Activated CD4-positive, alpha-beta memory T cell treated with anti-CD3 and anti-CD28 coated beads for 36 hours (primary cell): ENCODE data around the gene GREB1. TPM values are rescaled to one million over a fixed set of nuclear protein-coding genes. Genes with fewer than 3 reads are reported as not detected.

Experiments
- CTCF ChIA-PET: fragments of 350-600 bp; sonication (Branson Sonifier 250); formaldehyde crosslinking; loops from one replicate; lab custom pipeline; 2021; ENCODE audit warnings: antibody characterized with exemption, inconsistent platforms; lab: Charles Lee
- POLR2A ChIA-PET: fragments of 350-600 bp; sonication (Branson Sonifier 250); formaldehyde crosslinking; loops from one replicate; lab custom pipeline; 2021; ENCODE audit warnings: antibody characterized with exemption; lab: Charles Lee
- DNase-seq: peaks from one replicate; pipeline ENCODE4 v3.0.0-alpha.2; 2020
- H3K27ac Mint-ChIP-seq: one replicate; pipeline ENCODE4 v1.8.0; 2021; ENCODE audit warnings: mixed read lengths
- H3K27me3 Mint-ChIP-seq: one replicate; pipeline ENCODE4 v1.8.0; 2021; ENCODE audit warnings: mixed read lengths
- H3K36me3 Mint-ChIP-seq: one replicate; pipeline ENCODE4 v1.8.0; 2021; ENCODE audit warnings: mixed read lengths
- H3K4me1 Mint-ChIP-seq: one replicate; pipeline ENCODE4 v1.8.0; 2021; ENCODE audit warnings: low read depth, mixed read lengths
- H3K4me3 Mint-ChIP-seq: one replicate; pipeline ENCODE4 v1.8.0; 2021; ENCODE audit warnings: mild to moderate bottlenecking, mixed read lengths
- H3K9me3 Mint-ChIP-seq: one replicate; pipeline ENCODE4 v1.8.0; 2021; ENCODE audit warnings: mixed read lengths
- intact Hi-C: fragments of 100-400 bp; cut with micrococcal nuclease; formaldehyde crosslinking; loops from one replicate; pipeline ENCODE4 v1.15.1; 2023
- total RNA-seq, 2 experiments: library from RNA; stranded (reverse); gene quantifications; one replicate each; pipeline ENCODE4 v1.2.3, GENCODE V29; 2021

The GREB1 gene
- total RNA-seq, 2 experiments from 2014 or later: 0.29 to 0.81 TPM

DNA sequence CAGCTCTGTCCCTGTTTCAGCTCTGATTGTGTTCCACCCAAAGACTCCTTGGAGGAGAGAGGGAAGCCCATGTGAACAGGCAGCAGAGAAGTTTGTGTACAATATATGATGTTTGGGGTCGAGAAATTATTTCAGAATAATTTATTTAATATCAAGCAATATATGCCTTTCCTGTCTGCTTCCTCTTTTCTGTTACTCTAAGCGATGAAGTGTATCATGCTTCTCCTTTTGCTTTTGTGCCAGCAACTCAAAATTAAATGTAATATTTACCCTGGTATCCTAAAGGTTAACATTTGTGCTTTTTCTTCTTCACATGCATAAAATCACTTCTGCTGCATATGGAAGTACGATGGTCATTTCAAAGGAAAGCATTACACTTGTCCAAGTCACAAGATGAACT, 138.6 kb downstream of the GREB1 start:
- intact Hi-C loops: no loop called here
- CTCF ChIA-PET: no interaction called here

DNA sequence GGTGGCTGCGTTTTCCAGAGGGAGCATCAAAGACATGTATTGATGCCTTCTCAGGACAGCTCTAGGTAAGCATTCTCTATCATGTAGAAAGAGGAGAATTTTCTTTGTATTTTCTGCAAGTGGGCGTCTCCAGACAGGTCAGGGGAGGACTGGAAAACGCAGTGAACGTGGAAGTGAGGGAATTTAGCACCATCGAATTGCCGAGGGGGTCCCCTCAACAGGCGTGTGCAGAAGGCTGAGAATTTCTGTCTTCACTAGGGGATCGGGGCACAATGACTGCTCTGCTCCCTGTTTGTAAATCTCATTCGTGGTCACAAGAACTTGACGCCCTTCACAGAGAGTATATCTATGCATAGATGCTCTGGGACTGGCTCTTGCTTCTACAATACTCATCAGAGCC, 141.1 kb downstream of the GREB1 start:
- intact Hi-C loops: no loop called here
- H3K27ac Mint-ChIP-seq: no peak overlapping the region
- CTCF ChIA-PET: no interaction called here
- H3K4me3 Mint-ChIP-seq: no peak overlapping the region
- H3K36me3 Mint-ChIP-seq: no peaks in the 10 kb centered on the region
- H3K4me1 Mint-ChIP-seq: peaks cover 5% of the 10 kb centered on the region
- no peaks in the 10 kb centered on the region for H3K9me3 Mint-ChIP-seq
- no peak for DNase-seq
- H3K27me3 Mint-ChIP-seq: peaks cover 41% of the 10 kb centered on the region
- POLR2A ChIA-PET: no interaction called here

More for the DNA sequence above, 138.6 kb downstream of the GREB1 start:
- peaks cover 5% of the 10 kb centered on the region for H3K4me1 Mint-ChIP-seq
- H3K27ac Mint-ChIP-seq: no peak overlapping the region
- peaks cover 43% of the 10 kb centered on the region for H3K27me3 Mint-ChIP-seq
- no peak overlapping the region for H3K4me3 Mint-ChIP-seq
- H3K36me3 Mint-ChIP-seq: no peaks in the 10 kb centered on the region
- POLR2A ChIA-PET: no interaction called here
- DNase-seq: no peak
- no peaks in the 10 kb centered on the region for H3K9me3 Mint-ChIP-seq

DNA sequence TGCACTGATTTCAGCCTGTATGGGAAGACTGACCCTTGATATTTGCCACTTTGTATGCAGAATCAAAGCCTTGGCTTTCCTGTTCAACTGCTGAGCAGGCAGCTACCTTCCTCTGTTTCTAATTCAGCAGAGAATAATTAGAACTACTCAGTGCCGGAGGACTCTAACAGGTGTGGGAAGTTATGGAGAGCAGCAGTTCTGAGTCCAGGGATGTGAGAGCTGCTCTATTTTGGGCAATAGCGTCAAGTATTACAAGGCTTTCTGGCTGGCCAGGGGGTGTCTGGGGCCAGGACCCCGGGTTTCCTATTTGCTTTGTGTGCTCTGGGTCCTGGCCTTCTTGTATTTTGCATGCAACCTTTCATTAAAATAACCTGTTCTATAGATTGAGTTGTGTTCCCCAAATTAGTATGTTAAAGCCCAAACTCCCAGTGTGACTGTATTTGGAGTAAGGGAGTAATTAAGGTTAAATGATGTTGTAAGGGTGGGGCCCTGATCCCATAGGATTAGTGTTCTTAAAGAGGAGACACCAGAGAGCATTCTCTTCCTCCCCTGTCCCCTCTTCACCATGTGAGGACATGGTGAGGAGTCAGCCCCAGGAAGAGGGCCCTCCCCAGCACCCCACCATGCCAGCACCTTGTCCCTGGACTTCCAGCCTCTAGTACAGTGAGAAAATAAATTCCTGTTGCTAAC, 141.7 kb downstream of the GREB1 start:
- no peaks in the 10 kb centered on the region for H3K4me1 Mint-ChIP-seq
- H3K27me3 Mint-ChIP-seq: peaks cover 36% of the 10 kb centered on the region
- ChIA-PET POLR2A (no interaction called here), CTCF (no interaction called here)
- no peaks in the 10 kb centered on the region for H3K9me3 Mint-ChIP-seq
- no peak for DNase-seq
- intact Hi-C loops: no loop called here
- H3K27ac Mint-ChIP-seq: no peak overlapping the region
- H3K36me3 Mint-ChIP-seq: no peaks in the 10 kb centered on the region
- H3K4me3 Mint-ChIP-seq: no peak overlapping the region

DNA sequence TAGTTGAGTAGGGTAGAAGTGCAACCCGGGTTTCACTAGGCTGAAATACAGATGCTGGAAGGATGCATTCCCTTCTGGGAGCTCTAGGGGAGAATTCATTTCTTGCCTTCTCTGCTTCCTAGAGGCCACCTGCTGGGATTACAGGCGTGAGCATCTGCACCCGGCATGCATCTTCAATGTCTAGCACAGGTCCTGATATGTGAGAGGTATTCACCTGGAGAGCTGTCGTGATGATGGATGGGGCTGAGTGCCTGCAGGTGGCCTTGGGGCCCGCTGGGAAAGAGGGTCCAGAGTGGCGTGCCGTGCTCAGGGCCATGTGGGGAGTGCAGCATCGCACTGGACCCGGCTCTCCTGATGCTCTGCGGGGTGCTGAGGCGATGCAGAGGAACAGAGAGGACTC, 142.8 kb downstream of the GREB1 start:
- POLR2A ChIA-PET: no interaction called here
- H3K27ac Mint-ChIP-seq: no peak overlapping the region

DNA sequence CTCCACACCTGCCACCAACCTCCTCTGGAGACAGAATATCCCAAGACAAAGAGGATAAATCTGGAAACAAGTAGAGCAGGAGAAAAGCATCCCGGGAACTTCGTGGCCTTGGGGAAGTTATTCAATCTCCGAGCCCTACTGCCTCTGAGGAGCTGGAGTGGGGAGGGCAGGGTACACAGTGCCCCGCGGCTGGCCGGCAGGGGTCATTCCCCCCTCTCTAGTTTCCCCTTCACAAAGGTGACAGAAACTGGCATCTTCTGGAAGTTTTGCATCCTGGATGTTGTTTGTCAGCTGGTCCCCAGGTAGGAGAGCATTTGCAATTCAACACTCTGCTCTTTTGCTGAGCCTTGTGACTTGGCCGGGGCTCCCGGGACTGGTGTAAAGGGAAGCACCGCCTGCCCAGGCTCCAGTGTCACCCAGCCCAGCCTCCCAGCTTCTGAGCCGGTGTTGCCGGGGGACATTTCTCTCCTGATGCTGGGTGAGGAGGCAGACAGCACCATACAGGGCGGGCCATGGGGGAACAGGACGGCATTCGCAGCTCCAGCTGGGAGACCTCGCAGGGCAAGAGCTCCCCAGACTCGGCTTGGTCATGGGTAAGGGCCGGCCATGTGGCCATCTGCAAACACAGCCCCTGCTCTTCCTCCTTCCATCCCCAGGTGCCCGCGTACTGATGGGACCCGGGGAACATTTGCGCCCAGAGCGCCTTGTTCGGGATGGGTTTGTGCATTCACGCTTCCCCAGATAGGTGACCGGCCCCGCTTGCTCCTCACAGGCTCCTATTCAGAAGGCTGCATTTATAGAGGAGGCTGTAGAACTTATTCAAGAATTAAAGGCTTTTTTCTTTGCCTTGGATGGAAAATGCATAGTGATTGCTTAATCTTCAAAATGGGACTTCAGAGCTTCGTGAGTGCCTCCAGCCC, 143.6 kb downstream of the GREB1 start:
- peaks cover 34% of the 10 kb centered on the region for H3K27me3 Mint-ChIP-seq
- DNase-seq: no peak
- peaks cover 3% of the 10 kb centered on the region for H3K4me1 Mint-ChIP-seq
- POLR2A ChIA-PET: no interaction called here
- no peaks in the 10 kb centered on the region for H3K9me3 Mint-ChIP-seq
- H3K36me3 Mint-ChIP-seq: no peaks in the 10 kb centered on the region
- no peak overlapping the region for H3K4me3 Mint-ChIP-seq
- CTCF ChIA-PET: interaction anchor here (0.6 kb wide), 1 partner anchor 11 kb away, joined by 3 read pairs; no protein-coding TSS in a partner anchor
- intact Hi-C loops: no loop called here
- no peak overlapping the region for H3K27ac Mint-ChIP-seq

More for the DNA sequence above, 142.8 kb downstream of the GREB1 start:
- Mint-ChIP-seq H3K4me3 (no peak overlapping the region), H3K36me3 (no peaks in the 10 kb centered on the region), H3K4me1 (no peaks in the 10 kb centered on the region), H3K27me3 (peaks cover 31% of the 10 kb centered on the region), H3K9me3 (no peaks in the 10 kb centered on the region)
- DNase-seq: no peak
- intact Hi-C loops: no loop called here
- CTCF ChIA-PET: no interaction called here

DNA sequence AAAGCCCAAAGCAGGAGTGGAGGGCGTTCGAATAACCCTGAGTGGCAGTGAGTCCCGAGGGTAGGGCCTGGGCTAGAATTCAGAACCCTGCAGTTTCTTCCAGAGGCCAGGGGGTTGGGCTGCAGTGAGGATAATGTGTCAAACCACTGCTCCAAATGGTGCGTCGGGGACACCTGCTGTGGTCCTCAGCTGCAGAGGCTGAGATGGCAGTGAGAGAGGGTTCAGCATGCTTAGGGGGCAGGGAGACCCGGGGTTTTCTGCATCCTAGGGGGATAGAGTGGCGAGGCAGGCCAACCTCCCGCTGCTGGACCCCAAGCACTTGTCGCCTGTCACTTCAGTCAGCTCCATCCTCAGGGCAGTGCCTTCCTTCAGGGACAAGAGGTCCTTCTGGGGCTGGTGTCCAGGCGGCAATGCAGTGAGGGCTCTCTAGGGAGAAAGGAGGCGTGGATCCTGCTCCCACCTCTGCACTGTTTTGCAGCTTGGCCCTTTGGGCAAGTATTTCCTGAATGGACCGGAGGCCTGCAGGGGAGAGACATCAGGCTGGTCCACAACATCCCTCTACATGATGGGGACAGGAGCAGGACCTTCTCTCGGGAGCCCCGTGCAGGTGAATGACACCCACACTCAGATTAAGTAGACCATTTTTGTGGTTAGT, 144.6 kb downstream of the GREB1 start:
- H3K27me3 Mint-ChIP-seq: peaks cover 32% of the 10 kb centered on the region
- POLR2A ChIA-PET: no interaction called here
- no peaks in the 10 kb centered on the region for H3K9me3 Mint-ChIP-seq
- H3K36me3 Mint-ChIP-seq: no peaks in the 10 kb centered on the region
- H3K27ac Mint-ChIP-seq: no peak overlapping the region
- intact Hi-C loops: no loop called here
- CTCF ChIA-PET: interaction anchor here (1.2 kb wide), 1 partner anchor 100 kb away, joined by 3 read pairs; no protein-coding TSS in a partner anchor
- no peak for DNase-seq
- no peak overlapping the region for H3K4me3 Mint-ChIP-seq
- H3K4me1 Mint-ChIP-seq: peaks cover 5% of the 10 kb centered on the region

DNA sequence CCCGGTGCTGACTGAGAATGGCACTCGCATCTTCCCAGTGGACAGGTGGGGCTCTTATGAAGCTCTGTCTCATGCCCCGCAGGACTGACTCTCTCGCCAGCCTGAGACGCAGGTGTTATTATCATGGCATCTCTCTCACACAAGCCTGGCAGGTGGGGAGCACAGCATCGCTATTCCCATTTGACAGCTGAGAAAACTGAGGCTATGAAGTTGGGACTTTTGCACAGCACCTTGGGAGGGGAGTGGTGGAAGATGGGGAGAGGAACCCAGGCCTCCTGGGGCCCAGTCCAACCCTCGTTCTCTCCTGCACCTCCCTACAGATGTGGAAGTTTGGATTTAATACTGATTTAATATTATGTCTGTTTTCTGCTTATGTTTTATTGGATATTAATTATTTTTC, 145.2 kb downstream of the GREB1 start:
- Mint-ChIP-seq H3K36me3 (no peaks in the 10 kb centered on the region), H3K27ac (no peak overlapping the region), H3K9me3 (no peaks in the 10 kb centered on the region), H3K4me1 (peaks cover 5% of the 10 kb centered on the region), H3K27me3 (peaks cover 29% of the 10 kb centered on the region), H3K4me3 (no peak overlapping the region)
- CTCF ChIA-PET: interaction anchor here (1.2 kb wide), 1 partner anchor 100 kb away, joined by 3 read pairs; no protein-coding TSS in a partner anchor
- intact Hi-C loops: no loop called here
- POLR2A ChIA-PET: no interaction called here
- DNase-seq: no peak

DNA sequence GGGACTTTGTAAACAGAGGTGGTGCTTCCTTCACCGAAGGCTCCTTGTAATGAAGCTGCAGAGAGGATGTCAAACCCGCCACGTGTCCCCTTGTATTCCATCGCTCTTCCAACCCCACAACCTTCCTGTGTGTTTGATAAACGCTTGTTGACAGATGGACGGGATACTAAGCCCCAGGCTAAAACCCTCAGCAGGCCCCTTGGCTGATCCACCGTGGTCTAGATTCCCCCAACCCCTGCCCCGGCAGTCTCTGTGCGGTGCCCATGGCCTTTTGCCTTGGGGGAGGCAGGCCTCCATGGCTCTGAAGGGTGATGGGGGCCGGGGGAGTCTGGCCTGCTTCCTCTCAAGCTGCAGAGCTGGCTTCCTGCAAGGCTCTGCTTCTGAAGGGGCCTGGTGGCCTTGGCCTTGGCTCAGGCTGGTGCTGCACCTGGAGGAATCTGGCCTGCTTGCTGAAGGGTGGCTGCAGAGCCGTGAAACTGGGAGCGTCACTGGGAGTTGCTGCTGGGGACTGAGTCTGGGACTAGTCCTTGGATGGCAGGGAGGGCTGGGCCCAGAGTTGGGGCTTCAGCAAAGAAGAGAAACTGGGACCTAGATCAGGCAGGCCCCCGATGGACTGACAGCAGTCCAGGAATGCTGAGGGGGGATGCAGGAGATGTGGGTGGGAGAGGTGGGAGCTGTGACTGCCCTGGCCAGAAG, 145.8 kb downstream of the GREB1 start:
- Mint-ChIP-seq H3K4me3 (no peak overlapping the region), H3K36me3 (no peaks in the 10 kb centered on the region), H3K27me3 (peaks cover 27% of the 10 kb centered on the region), H3K9me3 (no peaks in the 10 kb centered on the region), H3K4me1 (peaks cover 5% of the 10 kb centered on the region), H3K27ac (no peak overlapping the region)
- intact Hi-C loops: loop anchor here (10.0 kb wide), 1 partner anchor 845 kb away; no protein-coding TSS in a partner anchor
- ChIA-PET POLR2A (no interaction called here), CTCF (interaction anchor here (1.1 to 2.8 kb wide), 3 partner anchors 97 to 100 kb away, joined by 3 to 12 read pairs (median 4); no protein-coding TSS in a partner anchor)
- DNase-seq: no peak

DNA sequence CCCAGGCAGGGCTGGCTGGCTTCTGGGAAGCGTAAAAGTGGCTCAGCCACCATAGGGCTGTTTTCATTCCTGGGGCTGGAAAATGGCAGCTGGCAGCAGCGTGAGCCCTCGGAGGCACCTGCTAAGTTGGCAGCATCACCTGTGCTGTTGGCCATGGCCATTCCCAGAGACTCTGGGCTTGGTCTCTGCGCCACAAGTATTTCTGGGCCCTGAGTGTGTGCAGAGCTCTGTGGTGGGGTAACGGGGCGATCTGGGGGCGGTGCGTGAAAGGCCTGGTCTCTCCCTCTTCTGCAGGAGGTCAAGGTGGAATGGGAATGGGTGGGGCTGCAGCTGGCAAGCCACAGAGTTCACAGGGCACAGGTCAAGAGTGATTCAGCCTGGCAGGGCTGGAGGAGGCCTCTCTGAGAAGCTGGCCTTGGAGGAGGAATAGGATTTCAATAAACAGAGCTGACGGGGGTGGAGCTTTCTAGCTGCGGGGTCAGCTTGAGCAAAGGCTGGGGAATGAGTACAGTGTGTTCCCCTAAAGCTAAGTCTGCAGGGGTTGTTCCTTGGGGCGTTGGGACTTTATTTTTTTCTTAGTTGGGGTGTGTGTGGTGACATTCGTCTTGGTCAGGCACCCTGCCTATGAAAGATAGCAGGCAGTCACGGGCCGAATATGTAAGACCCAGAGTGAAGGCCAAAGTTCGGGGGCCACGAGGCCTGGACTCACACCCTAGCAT, 146.5 kb downstream of the GREB1 start:
- H3K36me3 Mint-ChIP-seq: no peaks in the 10 kb centered on the region
- DNase-seq: no peak
- POLR2A ChIA-PET: no interaction called here

DNA sequence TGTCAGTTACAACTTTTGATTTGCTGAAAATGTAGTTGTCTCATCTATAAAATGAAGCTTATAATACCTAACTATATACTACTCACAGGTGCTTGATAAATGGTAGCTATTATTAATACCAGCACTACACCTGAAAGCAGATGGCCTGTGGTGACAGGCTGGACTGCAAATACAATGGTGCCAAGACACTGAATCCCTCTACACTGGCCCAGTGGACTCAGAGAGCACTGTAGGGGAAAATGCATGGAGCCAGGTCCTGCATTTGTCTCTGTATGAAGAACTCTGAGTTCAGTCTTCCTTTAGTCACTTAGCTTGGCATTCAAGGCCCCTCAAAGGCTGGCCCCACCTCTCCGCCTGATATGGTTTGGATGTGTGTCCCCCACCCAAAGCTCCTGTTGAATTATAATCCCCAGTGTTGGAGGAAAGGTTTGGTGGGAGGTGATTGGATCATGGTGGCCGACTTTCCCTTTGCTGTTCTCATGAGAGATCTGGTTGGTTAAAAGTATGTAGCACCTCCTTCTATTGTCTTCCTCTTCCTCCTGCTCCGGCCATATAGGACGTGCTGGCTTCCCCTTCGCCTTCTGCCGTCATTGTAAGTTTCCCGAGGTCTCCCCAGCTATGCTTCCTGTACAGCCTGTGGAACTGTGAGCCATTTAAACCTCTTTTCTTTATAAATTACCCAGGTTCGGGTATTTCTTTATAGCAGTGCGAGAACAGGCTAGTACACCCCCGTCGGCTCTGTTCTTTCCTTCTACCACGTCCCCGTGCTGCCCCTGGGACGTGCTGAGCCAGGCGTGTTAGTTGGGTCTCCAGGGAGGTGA, 147.3 kb downstream of the GREB1 start:
- intact Hi-C loops: loop anchor here (10.0 kb wide), 1 partner anchor 846 kb away; no protein-coding TSS in a partner anchor
- Mint-ChIP-seq H3K4me3 (no peak overlapping the region), H3K27ac (no peak overlapping the region), H3K9me3 (no peaks in the 10 kb centered on the region), H3K27me3 (peaks cover 29% of the 10 kb centered on the region), H3K36me3 (no peaks in the 10 kb centered on the region), H3K4me1 (peaks cover 5% of the 10 kb centered on the region)
- POLR2A ChIA-PET: no interaction called here
- CTCF ChIA-PET: interaction anchor here (0.8 to 4.0 kb wide), 13 partner anchors 10 to 135 kb away, joined by 3 to 22 read pairs (median 3); no protein-coding TSS in a partner anchor
- no peak for DNase-seq

More for the DNA sequence above, 146.5 kb downstream of the GREB1 start:
- CTCF ChIA-PET: interaction anchor here (0.9 to 4.0 kb wide), 9 partner anchors 9 to 104 kb away, joined by 3 to 22 read pairs (median 4); no protein-coding TSS in a partner anchor
- Mint-ChIP-seq H3K4me3 (no peak overlapping the region), H3K27me3 (peaks cover 27% of the 10 kb centered on the region), H3K4me1 (peaks cover 5% of the 10 kb centered on the region), H3K9me3 (no peaks in the 10 kb centered on the region), H3K27ac (no peak overlapping the region)
- intact Hi-C loops: loop anchor here (10.0 kb wide), 1 partner anchor 846 kb away; no protein-coding TSS in a partner anchor
